Gastrocnemius medialis (tissue), 4 donors: ENCODE measurements around the gene LPO. TPM values are rescaled to one million over a fixed set of nuclear protein-coding genes. Genes with fewer than 3 reads are reported as not detected.

Source experiments
- ATAC-seq, 2 donors: fragments of 150-250 bp; one replicate each; pipeline ENCODE4 v1.9.1; 2016
- DNase-seq, 2 donors: peaks; one replicate each; pipeline ENCODE4 v3.0.0-alpha.2; 2019
- H3K27ac ChIP-seq, 4 donors: fragments of 200-600 bp; sonication (generic); 1 replicate in 1 of 4; 2 replicates in 3 of 4; pipeline ENCODE4 v1.5.1; 2016 to 2018; ENCODE audit warnings: mild to moderate bottlenecking in 2 of 4, moderate library complexity in 1 of 4
- H3K27me3 ChIP-seq, 3 donors: fragments of 200-600 bp; sonication (generic) in 2 of 3; 1 replicate in 1 of 3; 2 replicates in 2 of 3; pipeline versions ENCODE4 v1.5.1 to v1.6.0; 2016 to 2019; ENCODE audit warnings: mild to moderate bottlenecking in 1 of 3, moderate library complexity in 1 of 3
- H3K36me3 ChIP-seq, 2 donors: fragments of 200-600 bp; sonication (generic) in 1 of 2; one replicate each; pipeline ENCODE4 v1.5.1; 2017 to 2018
- H3K4me1 ChIP-seq, 2 donors: fragments of 200-600 bp; sonication (generic) in 1 of 2; one replicate each; pipeline ENCODE4 v1.5.1; 2016 to 2017; ENCODE audit warnings: mild to moderate bottlenecking in 2 of 2
- H3K4me3 ChIP-seq, 4 donors: fragments of 200-600 bp; sonication (generic) in 3 of 4; 1 replicate in 1 of 4; 2 replicates in 3 of 4; pipeline ENCODE4 v1.5.1; 2016 to 2019; ENCODE audit warnings: mild to moderate bottlenecking in 2 of 4
- H3K9me3 ChIP-seq, 3 donors: fragments of 200-600 bp; sonication (generic) in 2 of 3; 1 replicate in 1 of 3; 2 replicates in 2 of 3; pipeline ENCODE4 v1.5.1; 2016 to 2019
- POLR2A ChIP-seq, 2 donors: fragments of 450-650 bp; IDR thresholded peaks; one replicate each; pipeline ENCODE4 v1.6.1; 2017; ENCODE audit warnings: antibody characterized with exemption in 2 of 2, mild to moderate bottlenecking in 2 of 2, moderate library complexity in 2 of 2
- in situ Hi-C, 4 donors: fragments of 200-750 bp; cut with MboI; loops; one replicate each; pipeline versions ENCODE4 v1.15.0 to v1.8.0; 2017; ENCODE audit warnings: low sequenced_read_pairs in 4 of 4
- intact Hi-C: fragments of 100-400 bp; cut with DNase I; formaldehyde crosslinking; loops from one replicate; pipeline ENCODE4 v1.15.1; 2023; ENCODE audit warnings: low total_unique reads
- total RNA-seq, 4 donors: library from RNA; depleted of rRNA; stranded (reverse); fragments of >200 nt; gene quantifications; one replicate each; pipeline versions ENCODE4 v1.1.0 to v1.2.3, GENCODE V29; 2016
- TF ChIP-seq, protein P1 (sequence below), 5 experiments: fragments of 450-650 bp in 3 of 5; fragments of 200-600 bp in 2 of 5; sonication (generic) in 2 of 5; IDR thresholded peaks in 4 of 5; conservative IDR thresholded peaks in 1 of 5; 1 replicate in 4 of 5; 2 replicates in 1 of 5; pipeline ENCODE4 v1.5.1; 2016 to 2019; ENCODE audit warnings: antibody characterized with exemption in 5 of 5, mild to moderate bottlenecking in 3 of 5, moderate library complexity in 3 of 5

Gene LPO
- total RNA-seq, 4 donors from 2014 or later = not detected

DNA sequence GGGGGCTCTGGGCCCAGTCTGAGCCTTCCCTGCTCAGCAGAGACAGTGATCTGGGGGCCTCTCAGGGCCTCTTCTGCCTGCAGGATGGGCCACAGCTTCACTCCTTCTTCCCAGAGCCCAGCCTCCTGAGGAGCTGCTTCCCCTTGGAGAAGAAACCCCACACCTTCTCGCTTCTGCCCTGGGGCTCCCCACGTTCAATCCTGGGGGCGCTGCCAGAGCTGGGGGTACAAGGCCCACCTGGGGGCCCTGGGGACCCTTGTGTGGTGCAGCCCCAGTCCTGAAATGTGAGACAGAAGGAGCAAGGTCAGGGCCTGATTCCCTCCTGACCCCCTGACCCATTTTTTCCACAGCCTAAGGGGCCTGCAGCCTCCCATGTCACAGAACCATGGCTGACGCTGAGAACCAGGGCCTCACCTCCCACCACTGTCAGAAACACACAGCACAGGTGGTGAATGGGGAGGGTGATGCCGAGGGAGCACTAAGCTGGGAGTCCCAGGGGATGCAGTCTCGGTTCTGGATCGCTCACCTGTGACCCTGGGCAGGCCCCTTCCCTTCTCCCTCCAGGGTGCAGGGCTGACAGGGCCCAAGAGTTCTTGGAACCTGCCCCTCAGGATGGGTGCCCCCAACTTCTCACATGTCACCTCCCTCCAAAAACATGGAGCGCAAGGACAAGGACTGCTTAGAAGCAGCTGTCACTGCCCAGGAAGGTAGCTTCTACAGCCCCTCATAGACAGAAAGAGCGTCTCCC is 64.0 kb downstream of the LPO start:
- intact Hi-C loops = no loop called here
- Histone ChIP-seq H3K27ac (no peak overlapping the region), H3K27me3 (no peaks in the 10 kb centered on the region), H3K9me3 (no peaks in the 10 kb centered on the region), H3K4me3 (no peak overlapping the region), H3K36me3 (no peaks in the 10 kb centered on the region), H3K4me1 (no peaks in the 10 kb centered on the region)
- in situ Hi-C loops = loop anchor here in 1 of 4 donors (25.0 kb wide), 1 partner anchor 110 kb away; the partner anchor contains the start of gene RNF43
- DNase-seq = no peak
- no peak for ATAC-seq
- TF ChIP-seq, protein P1, sequence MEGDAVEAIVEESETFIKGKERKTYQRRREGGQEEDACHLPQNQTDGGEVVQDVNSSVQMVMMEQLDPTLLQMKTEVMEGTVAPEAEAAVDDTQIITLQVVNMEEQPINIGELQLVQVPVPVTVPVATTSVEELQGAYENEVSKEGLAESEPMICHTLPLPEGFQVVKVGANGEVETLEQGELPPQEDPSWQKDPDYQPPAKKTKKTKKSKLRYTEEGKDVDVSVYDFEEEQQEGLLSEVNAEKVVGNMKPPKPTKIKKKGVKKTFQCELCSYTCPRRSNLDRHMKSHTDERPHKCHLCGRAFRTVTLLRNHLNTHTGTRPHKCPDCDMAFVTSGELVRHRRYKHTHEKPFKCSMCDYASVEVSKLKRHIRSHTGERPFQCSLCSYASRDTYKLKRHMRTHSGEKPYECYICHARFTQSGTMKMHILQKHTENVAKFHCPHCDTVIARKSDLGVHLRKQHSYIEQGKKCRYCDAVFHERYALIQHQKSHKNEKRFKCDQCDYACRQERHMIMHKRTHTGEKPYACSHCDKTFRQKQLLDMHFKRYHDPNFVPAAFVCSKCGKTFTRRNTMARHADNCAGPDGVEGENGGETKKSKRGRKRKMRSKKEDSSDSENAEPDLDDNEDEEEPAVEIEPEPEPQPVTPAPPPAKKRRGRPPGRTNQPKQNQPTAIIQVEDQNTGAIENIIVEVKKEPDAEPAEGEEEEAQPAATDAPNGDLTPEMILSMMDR (IDR thresholded peaks at IDR 0.05 in 4 of 5, conservative IDR thresholded peaks at IDR 0.05 in 1 of 5) = no peak
- TF ChIP-seq POLR2A (IDR thresholded peaks at IDR 0.05) = no peak

DNA sequence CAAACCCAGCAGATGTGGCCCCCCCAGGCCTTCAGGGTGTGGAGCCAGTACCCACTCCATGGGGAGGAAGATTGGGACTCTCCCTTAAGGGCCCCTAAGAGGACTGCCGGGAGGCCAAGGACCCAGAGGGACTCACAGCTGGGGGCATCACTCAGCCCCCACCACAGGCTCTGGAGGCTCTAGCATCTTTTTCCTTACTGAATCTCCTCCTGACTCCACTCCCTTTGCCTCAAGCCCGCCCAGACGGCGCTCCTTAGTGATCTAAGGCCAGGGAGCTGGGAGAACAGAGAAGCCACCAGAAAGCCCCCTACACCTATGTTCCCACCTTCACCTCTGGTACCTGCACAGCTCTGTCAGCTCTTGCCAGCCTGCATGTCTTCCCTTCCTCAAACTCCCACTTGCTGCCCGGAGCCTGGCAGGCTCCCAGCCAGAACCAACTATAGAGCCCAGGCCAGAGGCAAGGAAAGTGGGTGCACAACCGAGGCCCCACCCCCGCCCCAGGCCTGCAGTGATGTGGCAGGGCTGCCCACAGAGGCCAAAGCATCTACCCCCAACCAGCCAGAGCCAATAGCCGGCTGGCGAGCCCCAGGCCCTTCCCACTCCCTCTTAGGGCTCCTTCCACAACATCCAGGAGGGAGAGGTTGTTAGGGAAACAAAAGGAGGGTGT is 64.7 kb downstream of the LPO start:
- ATAC-seq (no peak), DNase-seq (no peak)
- H3K27ac ChIP-seq = no peak overlapping the region
- no peak overlapping the region for H3K4me3 ChIP-seq
- H3K27me3 ChIP-seq = no peaks in the 10 kb centered on the region
- no peaks in the 10 kb centered on the region for H3K9me3 ChIP-seq
- no peaks in the 10 kb centered on the region for H3K4me1 ChIP-seq
- intact Hi-C loops (no loop called here), in situ Hi-C loops (loop anchor here in 1 of 4 donors (25.0 kb wide), 1 partner anchor 109 kb away; the partner anchor contains the start of gene RNF43)
- H3K36me3 ChIP-seq = no peaks in the 10 kb centered on the region
- TF ChIP-seq, protein P1 (IDR thresholded peaks at IDR 0.05 in 4 of 5, conservative IDR thresholded peaks at IDR 0.05 in 1 of 5) = no peak
- no peak for TF ChIP-seq POLR2A (IDR thresholded peaks at IDR 0.05)

DNA sequence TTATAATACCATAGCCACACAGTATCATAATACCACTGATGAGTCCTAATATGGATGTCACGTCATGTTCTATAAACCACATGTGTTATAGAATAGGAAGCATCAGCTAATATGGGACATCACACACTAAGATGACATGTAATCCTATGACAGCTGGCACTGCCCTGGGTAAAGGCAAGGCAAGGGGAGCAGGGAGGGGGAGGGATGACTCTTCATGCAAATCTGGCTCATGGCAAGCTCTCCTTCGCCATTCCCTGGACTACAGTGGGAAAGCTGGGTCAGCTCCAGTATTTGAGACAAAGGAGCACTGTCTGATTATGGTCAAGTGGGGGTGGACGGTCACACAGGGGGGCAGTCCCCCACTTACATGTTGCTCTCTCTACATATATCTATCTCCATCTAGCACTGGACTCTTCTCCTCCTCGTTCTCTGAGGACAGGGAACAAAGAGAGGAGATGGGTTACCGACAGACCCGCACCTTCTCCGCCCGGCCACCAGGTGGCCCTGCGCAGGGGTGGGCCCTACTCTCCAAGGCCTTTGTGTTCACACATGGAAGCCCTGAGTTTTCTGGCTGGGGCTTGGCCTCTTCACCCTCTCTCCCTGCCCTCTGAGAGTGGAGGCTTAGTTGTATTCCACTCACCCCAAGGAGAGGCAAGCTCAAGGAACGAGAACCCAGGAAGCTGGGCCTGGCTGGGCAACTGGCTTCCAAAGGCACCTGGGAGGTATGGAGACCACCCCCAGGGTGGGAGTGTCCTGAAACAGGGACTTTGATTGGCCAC is 65.8 kb downstream of the LPO start:
- Histone ChIP-seq H3K27me3 (no peaks in the 10 kb centered on the region), H3K4me3 (no peak overlapping the region), H3K27ac (no peak overlapping the region), H3K36me3 (no peaks in the 10 kb centered on the region), H3K9me3 (no peaks in the 10 kb centered on the region), H3K4me1 (no peaks in the 10 kb centered on the region)
- in situ Hi-C loops (loop anchor here in 1 of 4 donors (25.0 kb wide), 1 partner anchor 108 kb away; the partner anchor contains the start of gene RNF43), intact Hi-C loops (no loop called here)
- DNase-seq (no peak), ATAC-seq (no peak)
- TF ChIP-seq POLR2A (IDR thresholded peaks at IDR 0.05) = no peak
- TF ChIP-seq, protein P1 (IDR thresholded peaks at IDR 0.05 in 4 of 5, conservative IDR thresholded peaks at IDR 0.05 in 1 of 5) = peak in 4 of 5 experiments; percentile 44 to 61 (median 51)

DNA sequence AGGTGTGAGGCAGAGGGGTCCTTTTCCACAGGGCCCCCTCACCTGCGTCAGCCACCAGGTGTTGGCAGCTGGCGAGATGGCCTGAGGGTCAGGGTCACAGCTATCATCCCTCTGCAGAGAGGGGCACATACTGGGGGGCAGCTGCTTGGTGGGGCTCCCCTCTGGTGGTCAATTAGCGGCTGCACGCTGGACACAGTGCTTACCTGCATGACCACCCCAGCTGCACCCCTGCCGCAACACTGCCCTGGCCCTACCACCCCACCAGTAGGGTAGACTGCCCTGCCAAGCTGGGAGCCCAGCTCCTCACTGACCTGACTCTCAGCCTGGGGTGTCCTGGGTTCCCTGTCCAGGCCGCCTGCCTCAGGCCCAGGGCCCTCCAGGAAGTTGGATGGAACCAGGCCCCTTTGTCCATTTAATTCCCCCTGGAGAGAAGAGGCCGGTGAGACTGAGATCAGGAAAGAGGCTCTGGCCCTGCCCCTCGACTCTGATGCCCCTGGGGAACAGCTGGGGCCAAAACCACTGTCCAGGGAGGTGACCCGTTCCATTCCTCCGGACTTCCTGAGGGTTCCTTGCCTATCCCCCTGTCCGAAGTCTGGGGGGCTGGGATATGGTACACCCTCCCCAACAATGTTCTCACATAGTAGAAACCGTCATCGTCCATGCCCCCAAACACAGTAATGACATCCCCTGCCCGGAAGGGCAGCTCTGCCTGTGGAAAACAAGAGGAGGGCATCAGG is 66.5 kb downstream of the LPO start:
- in situ Hi-C loops (loop anchor here in 1 of 4 donors (25.0 kb wide), 1 partner anchor 107 kb away; the partner anchor contains the start of gene RNF43), intact Hi-C loops (loop anchor here (5.0 kb wide), 1 partner anchor 112 kb away; the partner anchor contains the start of gene RNF43)
- H3K27ac ChIP-seq = no peak overlapping the region
- H3K9me3 ChIP-seq = no peaks in the 10 kb centered on the region
- TF ChIP-seq, protein P1 (IDR thresholded peaks at IDR 0.05 in 4 of 5, conservative IDR thresholded peaks at IDR 0.05 in 1 of 5) = no peak
- no peak for TF ChIP-seq POLR2A (IDR thresholded peaks at IDR 0.05)
- no peaks in the 10 kb centered on the region for H3K4me1 ChIP-seq
- H3K4me3 ChIP-seq = no peak overlapping the region
- no peaks in the 10 kb centered on the region for H3K36me3 ChIP-seq
- ATAC-seq (no peak), DNase-seq (no peak)
- H3K27me3 ChIP-seq = no peaks in the 10 kb centered on the region
